Measurements from ENCODE around the gene DGKZ. TPM values are rescaled to one million over a fixed set of nuclear protein-coding genes. Genes with fewer than 3 reads are reported as not detected.

DGKZ gene
- total RNA-seq, 2 experiments from 2014 or later = 96.9 to 132 TPM

GRCh38 chr11:46391186-46391577 lies 43.9 kb downstream of the DGKZ start:
- H3K27me3 Mint-ChIP-seq = peaks cover 61% of the 10 kb centered on the region
- H3K27ac Mint-ChIP-seq = no peak overlapping the region
- CTCF ChIA-PET = interaction anchor here (1.3 to 6.7 kb wide), 6 partner anchors 8 to 226 kb away, joined by 4 to 35 read pairs (median 6); partner anchors contain the start of genes ATG13 and HARBI1
- no peak for ATAC-seq
- no peak for DNase-seq
- peaks cover 38% of the 10 kb centered on the region for H3K4me1 Mint-ChIP-seq
- no peak overlapping the region for H3K4me3 Mint-ChIP-seq
- H3K36me3 Mint-ChIP-seq = no peaks in the 10 kb centered on the region
- H3K9me3 Mint-ChIP-seq (ENCODE audit: low read depth) = no peaks in the 10 kb centered on the region

DNA sequence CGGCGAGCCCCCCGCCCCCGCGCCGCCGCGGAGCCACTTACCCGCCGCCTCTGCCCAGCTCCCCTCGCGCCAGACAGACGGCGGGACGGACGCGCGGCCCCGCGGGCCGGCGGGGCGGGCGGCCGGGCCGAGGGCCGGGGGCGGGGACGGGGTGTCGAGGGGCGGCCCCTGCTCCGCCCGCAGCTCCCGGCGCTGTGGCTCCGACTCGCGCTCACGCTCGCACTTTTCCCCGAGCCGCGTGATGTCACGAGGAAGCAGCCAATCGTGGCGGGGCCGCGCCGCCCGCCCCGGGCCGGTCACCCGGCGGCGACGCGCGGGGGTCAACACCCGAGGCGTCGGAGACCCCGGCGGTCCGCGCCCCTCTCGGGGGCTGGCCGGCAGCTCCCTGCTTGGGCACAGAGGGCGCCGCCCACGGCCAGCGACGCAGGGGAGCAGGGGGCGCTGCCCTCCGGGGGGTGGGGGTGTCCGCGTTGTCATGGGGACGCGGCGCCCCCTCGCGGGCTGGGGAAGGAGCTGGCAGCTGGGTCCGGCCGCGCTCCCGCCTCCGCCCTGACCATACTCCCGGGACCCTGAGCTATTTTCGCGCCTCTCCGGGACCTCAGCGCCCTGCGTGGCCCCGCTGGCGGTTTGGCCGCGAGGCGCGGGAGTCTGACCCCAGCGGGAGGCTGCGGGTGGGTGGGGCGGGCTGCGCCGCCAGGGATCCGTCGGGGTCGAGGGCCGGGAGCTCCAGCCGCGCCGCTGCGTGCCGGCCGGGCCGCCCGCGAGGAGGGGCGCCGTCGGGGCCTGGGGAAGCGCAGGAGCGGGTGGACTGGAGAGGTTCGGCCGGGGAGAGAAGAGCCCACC lies 44.5 kb downstream of the DGKZ start, which contains the start of gene CHRM4:
Gene CHRM4 (minus strand): TSS at position 199 of the 843 bp plus-strand sequence. CDS start 5,219 bp downstream, outside the sequence.
- ATAC-seq (peak; percentile 7), DNase-seq (no peak)
- H3K4me3 Mint-ChIP-seq = peak within 1 kb of the TSS; percentile 51
- no peaks in the 10 kb centered on the region for H3K9me3 Mint-ChIP-seq (ENCODE audit: low read depth)
- CTCF ChIA-PET = interaction anchor here (0.9 to 6.7 kb wide), 18 partner anchors 9 to 226 kb away, joined by 3 to 35 read pairs (median 4); partner anchors contain the start of genes ATG13 and HARBI1
- H3K27me3 Mint-ChIP-seq = peaks cover 55% of the 10 kb centered on the region
- peaks cover 37% of the 10 kb centered on the region for H3K4me1 Mint-ChIP-seq
- H3K27ac Mint-ChIP-seq = no peak within 1 kb of the TSS
- no peaks in the 10 kb centered on the region for H3K36me3 Mint-ChIP-seq

- Mint-ChIP-seq H3K4me1 (peaks cover 32% of the 10 kb centered on the region), H3K27me3 (peaks cover 46% of the 10 kb centered on the region), H3K36me3 (no peaks in the 10 kb centered on the region), H3K27ac (no peak overlapping the region), H3K9me3 (ENCODE audit: low read depth) (no peaks in the 10 kb centered on the region), H3K4me3 (peak overlapping the region; percentile 51)
- DNase-seq (peak; percentile 85), ATAC-seq (peak; percentile 84)
- CTCF ChIA-PET = interaction anchor here (0.6 to 6.7 kb wide), 20 partner anchors 9 to 225 kb away, joined by 3 to 35 read pairs (median 4); partner anchors contain the start of genes ATG13 and HARBI1
Measured at GRCh38 chr11:46392421-46393230, 45.4 kb downstream of the DGKZ start.

DNA sequence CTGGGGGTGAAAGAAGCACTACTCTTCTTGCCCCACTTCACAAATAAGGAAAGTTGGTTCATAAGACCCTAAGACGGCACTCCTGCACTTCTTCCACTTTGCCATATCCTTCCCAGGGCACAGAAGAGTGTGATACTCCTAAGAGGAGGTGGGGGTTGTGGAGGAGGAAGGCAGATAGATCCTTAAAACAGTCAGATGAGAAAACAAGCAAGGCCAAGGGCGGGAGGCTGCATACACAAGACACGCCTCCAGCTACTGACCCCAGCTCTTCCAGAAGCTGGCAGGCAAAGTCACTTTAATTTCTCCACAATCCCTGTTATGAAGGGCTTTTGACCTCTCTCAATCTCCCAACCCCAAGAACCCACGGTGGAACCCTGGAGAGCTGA lies 46.0 kb downstream of the DGKZ start:
- Mint-ChIP-seq H3K4me1 (peaks cover 28% of the 10 kb centered on the region), H3K9me3 (ENCODE audit: low read depth) (no peaks in the 10 kb centered on the region), H3K36me3 (no peaks in the 10 kb centered on the region), H3K27me3 (peaks cover 41% of the 10 kb centered on the region), H3K4me3 (peak overlapping the region; percentile 51), H3K27ac (no peak overlapping the region)
- no peak for DNase-seq
- CTCF ChIA-PET = interaction anchor here (0.6 to 6.7 kb wide), 9 partner anchors 10 to 224 kb away, joined by 3 to 35 read pairs (median 6); partner anchors contain the start of genes ATG13 and HARBI1
- no peak for ATAC-seq

DNA sequence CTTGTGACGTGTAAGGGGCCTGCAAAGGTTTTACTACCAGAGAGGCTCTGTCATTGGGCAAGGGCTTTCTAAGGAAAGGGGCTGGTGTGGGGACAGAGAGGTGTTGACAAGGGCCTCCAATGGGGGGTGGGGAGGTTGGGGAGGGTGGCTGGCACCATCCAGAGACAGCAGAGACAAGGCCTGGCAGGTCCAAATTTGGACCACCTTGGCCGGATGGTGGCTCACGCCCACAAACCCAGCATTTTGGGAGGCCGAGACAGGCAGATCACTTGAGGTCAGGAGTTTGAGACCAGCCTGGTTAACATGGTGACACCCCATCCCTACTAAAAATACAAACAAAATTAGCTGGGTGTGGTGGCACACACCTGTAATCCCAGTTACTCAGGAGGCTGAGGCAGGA lies 46.5 kb downstream of the DGKZ start:
- Mint-ChIP-seq H3K4me1 (peaks cover 26% of the 10 kb centered on the region), H3K27me3 (peaks cover 36% of the 10 kb centered on the region), H3K27ac (no peak overlapping the region), H3K9me3 (ENCODE audit: low read depth) (no peaks in the 10 kb centered on the region), H3K4me3 (no peak overlapping the region), H3K36me3 (no peaks in the 10 kb centered on the region)
- DNase-seq = no peak
- ATAC-seq = no peak
- CTCF ChIA-PET = no interaction called here

- DNase-seq = no peak
- no peak overlapping the region for H3K27ac Mint-ChIP-seq
- no peaks in the 10 kb centered on the region for H3K9me3 Mint-ChIP-seq (ENCODE audit: low read depth)
- H3K27me3 Mint-ChIP-seq = peaks cover 12% of the 10 kb centered on the region
- CTCF ChIA-PET = no interaction called here
- no peak overlapping the region for H3K4me3 Mint-ChIP-seq
- H3K4me1 Mint-ChIP-seq = peaks cover 10% of the 10 kb centered on the region
- no peaks in the 10 kb centered on the region for H3K36me3 Mint-ChIP-seq
- ATAC-seq = no peak
Measured at GRCh38 chr11:46397526-46397925, 50.3 kb downstream of the DGKZ start.

- H3K9me3 Mint-ChIP-seq (ENCODE audit: low read depth) = no peaks in the 10 kb centered on the region
- no peaks in the 10 kb centered on the region for H3K27me3 Mint-ChIP-seq
- CTCF ChIA-PET = interaction anchor here (1.0 kb wide), 1 partner anchor 14 kb away, joined by 3 read pairs; no protein-coding TSS in a partner anchor
- ATAC-seq (no peak), DNase-seq (no peak)
- no peak overlapping the region for H3K4me3 Mint-ChIP-seq
- H3K36me3 Mint-ChIP-seq = peaks cover 9% of the 10 kb centered on the region
- H3K27ac Mint-ChIP-seq = no peak overlapping the region
- H3K4me1 Mint-ChIP-seq = no peaks in the 10 kb centered on the region
Measured at GRCh38 chr11:46402957-46403902, 56.0 kb downstream of the DGKZ start.

DNA sequence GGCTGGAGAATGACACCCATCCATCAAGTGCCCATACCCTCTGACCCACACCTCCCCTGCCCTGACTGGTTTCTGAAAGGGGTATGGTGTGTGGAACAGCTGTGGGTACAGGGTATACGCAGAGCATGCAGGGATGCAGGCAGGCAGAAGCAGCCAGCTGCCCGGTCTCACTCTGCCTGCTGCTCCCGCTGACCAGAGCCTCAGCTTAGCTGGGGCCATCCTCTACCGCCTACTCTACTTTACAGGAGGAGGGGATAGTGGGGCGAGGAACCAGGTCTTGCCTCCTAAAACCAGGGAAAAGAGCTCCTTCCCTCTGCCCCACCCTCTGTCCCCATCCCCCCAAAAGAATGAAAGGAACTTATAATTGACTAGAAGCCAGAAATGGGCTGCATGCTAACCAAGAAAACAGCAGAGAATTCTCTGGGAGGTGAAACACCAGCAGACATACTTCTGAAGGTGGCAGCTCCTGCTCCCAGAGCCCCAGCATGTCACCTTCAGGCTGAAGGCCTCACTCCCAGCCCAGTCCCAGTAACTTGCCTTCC lies 57.3 kb downstream of the DGKZ start:
- CTCF ChIA-PET = no interaction called here
- H3K27ac Mint-ChIP-seq = no peak overlapping the region
- no peaks in the 10 kb centered on the region for H3K27me3 Mint-ChIP-seq
- no peak overlapping the region for H3K4me3 Mint-ChIP-seq
- no peaks in the 10 kb centered on the region for H3K9me3 Mint-ChIP-seq (ENCODE audit: low read depth)
- ATAC-seq (no peak), DNase-seq (no peak)
- peaks cover 9% of the 10 kb centered on the region for H3K36me3 Mint-ChIP-seq
- H3K4me1 Mint-ChIP-seq = no peaks in the 10 kb centered on the region

DNA sequence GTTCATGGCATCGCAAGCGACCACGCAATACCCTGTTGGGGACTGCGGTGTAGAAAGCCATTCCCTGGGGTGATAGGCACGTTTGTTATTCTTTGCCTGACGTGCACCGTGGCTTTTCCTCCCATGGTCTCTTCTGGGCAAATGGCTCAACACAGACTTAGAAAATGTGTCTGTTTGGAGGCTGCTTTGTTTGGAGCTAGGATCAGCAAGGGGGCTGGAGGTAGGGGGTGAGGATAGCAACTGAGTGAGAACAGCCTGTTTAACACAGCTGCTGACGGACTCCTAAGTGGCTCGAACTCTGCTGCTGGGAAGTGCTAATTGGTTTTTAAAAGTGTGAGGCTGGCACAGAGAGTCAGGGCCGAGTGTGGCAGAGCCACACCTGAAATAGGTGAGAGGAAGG lies 60.4 kb downstream of the DGKZ start:
- no peak overlapping the region for H3K27ac Mint-ChIP-seq
- H3K36me3 Mint-ChIP-seq = peaks cover 9% of the 10 kb centered on the region
- H3K4me1 Mint-ChIP-seq = no peaks in the 10 kb centered on the region
- no peaks in the 10 kb centered on the region for H3K9me3 Mint-ChIP-seq (ENCODE audit: low read depth)
- no peak for ATAC-seq
- CTCF ChIA-PET = interaction anchor here (1.0 kb wide), 1 partner anchor 18 kb away, joined by 3 read pairs; no protein-coding TSS in a partner anchor
- DNase-seq = no peak
- H3K27me3 Mint-ChIP-seq = no peaks in the 10 kb centered on the region
- no peak overlapping the region for H3K4me3 Mint-ChIP-seq

DNA sequence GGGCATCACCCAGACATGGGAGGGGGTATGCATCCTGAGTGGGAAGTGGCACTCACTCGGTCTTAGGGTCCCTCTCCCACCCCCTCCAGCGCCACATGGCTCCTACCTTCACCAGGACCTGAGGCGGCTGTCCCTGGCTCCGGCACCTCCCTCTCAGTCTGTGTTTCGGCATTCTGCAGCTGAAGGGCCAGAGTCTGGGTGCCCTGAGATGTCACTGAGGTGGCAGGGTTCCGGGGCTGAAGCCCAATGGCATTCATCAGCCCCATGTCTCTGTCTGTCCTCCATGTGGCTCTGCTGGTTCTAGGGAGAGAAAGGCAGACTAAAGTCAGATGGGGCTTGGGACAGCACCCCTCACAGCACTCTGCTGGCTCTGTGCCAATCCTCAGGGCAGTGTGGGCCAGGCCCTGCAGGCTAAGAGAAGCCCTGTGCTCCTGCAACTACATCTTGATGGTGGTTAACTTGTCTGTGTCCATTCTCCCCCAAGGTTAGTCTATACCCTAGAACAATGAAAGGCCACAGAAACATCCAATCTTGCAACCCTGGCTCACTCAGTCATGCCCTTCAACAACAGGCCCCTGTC lies 61.2 kb downstream of the DGKZ start:
- H3K27me3 Mint-ChIP-seq = no peaks in the 10 kb centered on the region
- CTCF ChIA-PET = interaction anchor here (1.0 to 2.0 kb wide), 2 partner anchors 19 to 20 kb away, joined by 3 to 6 read pairs; no protein-coding TSS in a partner anchor
- H3K9me3 Mint-ChIP-seq (ENCODE audit: low read depth) = no peaks in the 10 kb centered on the region
- H3K4me1 Mint-ChIP-seq = no peaks in the 10 kb centered on the region
- no peak overlapping the region for H3K4me3 Mint-ChIP-seq
- peaks cover 9% of the 10 kb centered on the region for H3K36me3 Mint-ChIP-seq
- peak overlapping the region; percentile 54 for H3K27ac Mint-ChIP-seq
- no peak for DNase-seq
- ATAC-seq = no peak

- Mint-ChIP-seq H3K4me3 (no peak overlapping the region), H3K27ac (no peak overlapping the region), H3K27me3 (no peaks in the 10 kb centered on the region), H3K4me1 (peaks cover 3% of the 10 kb centered on the region), H3K9me3 (ENCODE audit: low read depth) (no peaks in the 10 kb centered on the region), H3K36me3 (peaks cover 14% of the 10 kb centered on the region)
- no peak for DNase-seq
- ATAC-seq = no peak
- CTCF ChIA-PET = interaction anchor here (1.8 to 2.0 kb wide), 2 partner anchors 9 to 22 kb away, joined by 4 to 6 read pairs; no protein-coding TSS in a partner anchor
Measured at GRCh38 chr11:46410021-46410420, 62.8 kb downstream of the DGKZ start.

Data from activated CD8-positive, alpha-beta memory T cell treated with anti-CD3 and anti-CD28 coated beads, Interleukin-2, amount 10 ng/mL, durations not matched to agents 7 days and 5 days (primary cell).